Dendritic cell treated with granulocyte-macrophage colony-stimulating factor and Interleukin-4, amounts not matched to agents 40 ng/mL and 50 ng/mL, for 4 days (primary cell): ENCODE results near the gene ZNF282.
"Not testable (repeated sequence)": the region's sequence is repeated elsewhere in the genome, so short reads cannot be mapped to it uniquely, and the experiment has no call there.

ENCODE experiments used
- H3K27ac Mint-ChIP-seq: one replicate; pipeline ENCODE4 v1.8.0; 2022; ENCODE audit warnings: mild to moderate bottlenecking, mixed read lengths
- H3K27me3 Mint-ChIP-seq: one replicate; pipeline ENCODE4 v1.8.0; 2022; ENCODE audit warnings: mild to moderate bottlenecking, mixed read lengths
- H3K36me3 Mint-ChIP-seq: one replicate; pipeline ENCODE4 v1.8.0; 2022; ENCODE audit warnings: low read depth, mixed read lengths
- H3K4me1 Mint-ChIP-seq: one replicate; pipeline ENCODE4 v1.8.0; 2022; ENCODE audit warnings: low read depth, mixed read lengths
- H3K4me3 Mint-ChIP-seq: one replicate; pipeline ENCODE4 v1.8.0; 2022; ENCODE audit warnings: mild to moderate bottlenecking, moderate library complexity, mixed read lengths
- H3K9me3 Mint-ChIP-seq: one replicate; pipeline ENCODE4 v1.8.0; 2022; ENCODE audit warnings: mixed read lengths
- intact Hi-C: fragments of 100-400 bp; cut with micrococcal nuclease; formaldehyde crosslinking; loops from one replicate; pipeline ENCODE4 v1.15.0; 2022

The ZNF282 gene

DNA sequence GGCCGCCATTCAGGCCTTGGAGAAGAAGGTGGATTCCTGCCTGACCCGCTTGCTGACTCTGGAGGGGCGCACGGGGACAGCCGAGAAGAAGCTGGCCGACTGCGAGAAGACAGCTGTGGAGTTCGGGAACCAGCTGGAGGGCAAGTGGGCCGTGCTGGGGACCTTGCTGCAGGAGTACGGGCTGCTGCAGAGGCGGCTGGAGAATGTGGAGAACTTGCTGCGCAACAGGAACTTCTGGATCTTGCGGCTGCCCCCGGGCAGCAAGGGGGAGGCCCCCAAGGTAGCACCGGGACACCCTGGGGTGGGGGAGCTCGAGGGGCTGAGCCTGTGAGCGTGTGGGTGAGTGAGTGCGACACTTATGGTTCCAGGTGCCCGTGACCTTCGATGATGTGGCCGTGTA, 71.1 kb downstream of the ZNF282 start:
- Mint-ChIP-seq H3K27ac (no peak overlapping the region), H3K4me3 (no peak overlapping the region), H3K4me1 (peaks cover 27% of the 10 kb centered on the region), H3K27me3 (no peaks in the 10 kb centered on the region), H3K9me3 (no peaks in the 10 kb centered on the region), H3K36me3 (peaks cover 78% of the 10 kb centered on the region)
- intact Hi-C loops: no loop called here

DNA sequence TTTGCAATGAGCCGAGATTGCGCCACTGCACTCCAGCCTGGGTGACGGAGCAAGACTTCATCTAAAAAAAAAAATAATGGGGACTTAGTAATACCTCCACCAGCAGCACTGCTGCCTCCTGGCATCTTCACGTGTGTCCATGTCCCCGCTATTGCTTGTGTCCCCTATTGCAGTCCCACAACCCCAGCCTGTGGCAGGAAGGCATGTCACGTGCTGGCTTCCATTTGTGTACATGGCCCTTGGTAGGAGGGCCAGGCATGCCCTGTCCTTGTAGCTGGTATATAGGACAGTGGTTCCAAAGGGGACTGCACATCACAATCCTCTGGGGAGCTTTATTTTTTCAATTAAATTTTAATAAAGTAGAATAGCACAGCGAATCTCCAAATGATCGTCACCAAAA, 72.4 kb downstream of the ZNF282 start:
- intact Hi-C loops: no loop called here
- peaks cover 24% of the 10 kb centered on the region for H3K4me1 Mint-ChIP-seq
- H3K27me3 Mint-ChIP-seq: no peaks in the 10 kb centered on the region
- H3K36me3 Mint-ChIP-seq: peaks cover 90% of the 10 kb centered on the region
- H3K9me3 Mint-ChIP-seq: no peaks in the 10 kb centered on the region
- H3K4me3 Mint-ChIP-seq: no peak overlapping the region
- no peak overlapping the region for H3K27ac Mint-ChIP-seq

DNA sequence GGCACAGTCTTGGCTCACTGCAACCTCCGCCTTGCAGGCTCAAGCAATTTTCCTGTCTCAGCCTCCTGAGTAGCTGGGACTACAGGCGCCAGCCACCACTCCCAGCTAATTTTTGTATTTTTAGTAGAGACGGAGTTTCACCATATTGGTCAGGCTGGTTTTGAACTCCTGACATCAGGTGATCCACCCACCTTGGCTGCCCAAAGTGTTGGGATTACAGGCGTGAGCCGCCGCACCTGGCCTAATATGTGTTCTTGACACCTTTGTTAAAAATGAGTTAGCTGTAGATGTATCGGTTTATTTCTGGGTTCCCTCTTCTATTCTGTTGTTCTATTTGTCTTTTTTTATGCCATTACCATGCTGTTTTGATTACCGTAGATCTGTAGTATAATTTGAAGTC, 79.1 kb downstream of the ZNF282 start:
- H3K36me3 Mint-ChIP-seq: peaks cover 97% of the 10 kb centered on the region
- H3K4me1 Mint-ChIP-seq, H3K4me3 Mint-ChIP-seq, H3K9me3 Mint-ChIP-seq, H3K27me3 Mint-ChIP-seq, H3K27ac Mint-ChIP-seq, intact Hi-C loops: not testable (repeated sequence)
